ENCODE measurements around the gene CTSW.

DNA sequence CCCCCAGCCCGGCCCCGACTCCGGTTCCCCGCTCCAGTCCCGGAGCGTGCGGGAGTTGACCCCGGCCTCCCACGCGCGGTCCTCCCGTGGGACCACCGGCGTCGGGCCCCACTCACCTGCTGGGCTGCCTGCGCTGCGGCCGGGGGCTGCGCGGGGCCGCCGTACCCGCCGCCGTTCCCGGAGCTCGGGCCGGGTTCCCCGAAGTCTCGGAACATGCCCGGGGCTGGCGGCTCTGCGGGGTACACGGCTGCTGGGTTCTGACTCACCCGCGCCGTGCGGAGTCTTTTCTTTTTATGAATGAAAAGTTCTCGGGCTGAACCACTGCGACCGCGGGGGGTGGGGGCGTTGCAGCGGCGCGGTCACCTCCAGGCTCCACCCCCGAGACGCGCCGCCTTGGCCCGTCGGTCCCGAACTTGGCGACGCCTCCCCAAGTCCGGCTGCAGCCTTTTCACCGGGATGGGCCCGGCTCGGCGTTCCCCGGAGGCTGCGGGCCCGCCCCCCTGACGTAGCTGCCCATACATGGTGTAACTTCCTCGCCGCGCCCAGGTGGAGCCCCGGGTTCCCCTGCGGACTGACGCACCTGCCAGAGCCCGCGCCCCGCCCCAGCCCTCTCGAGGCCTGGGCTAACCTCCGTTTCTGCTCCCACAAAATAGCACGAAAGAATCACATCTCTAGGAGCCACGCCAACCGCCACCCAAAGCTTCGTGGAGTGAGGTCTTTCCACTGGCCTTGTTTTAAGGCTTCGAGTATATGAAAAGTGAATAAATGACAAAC lies 20.7 kb downstream of the CTSW start, which contains the start of gene FOSL1:
- TF ChIP-seq, protein P1, sequence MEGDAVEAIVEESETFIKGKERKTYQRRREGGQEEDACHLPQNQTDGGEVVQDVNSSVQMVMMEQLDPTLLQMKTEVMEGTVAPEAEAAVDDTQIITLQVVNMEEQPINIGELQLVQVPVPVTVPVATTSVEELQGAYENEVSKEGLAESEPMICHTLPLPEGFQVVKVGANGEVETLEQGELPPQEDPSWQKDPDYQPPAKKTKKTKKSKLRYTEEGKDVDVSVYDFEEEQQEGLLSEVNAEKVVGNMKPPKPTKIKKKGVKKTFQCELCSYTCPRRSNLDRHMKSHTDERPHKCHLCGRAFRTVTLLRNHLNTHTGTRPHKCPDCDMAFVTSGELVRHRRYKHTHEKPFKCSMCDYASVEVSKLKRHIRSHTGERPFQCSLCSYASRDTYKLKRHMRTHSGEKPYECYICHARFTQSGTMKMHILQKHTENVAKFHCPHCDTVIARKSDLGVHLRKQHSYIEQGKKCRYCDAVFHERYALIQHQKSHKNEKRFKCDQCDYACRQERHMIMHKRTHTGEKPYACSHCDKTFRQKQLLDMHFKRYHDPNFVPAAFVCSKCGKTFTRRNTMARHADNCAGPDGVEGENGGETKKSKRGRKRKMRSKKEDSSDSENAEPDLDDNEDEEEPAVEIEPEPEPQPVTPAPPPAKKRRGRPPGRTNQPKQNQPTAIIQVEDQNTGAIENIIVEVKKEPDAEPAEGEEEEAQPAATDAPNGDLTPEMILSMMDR (IDR thresholded peaks at IDR 0.05), result no peak
- TF ChIP-seq, protein P2, sequence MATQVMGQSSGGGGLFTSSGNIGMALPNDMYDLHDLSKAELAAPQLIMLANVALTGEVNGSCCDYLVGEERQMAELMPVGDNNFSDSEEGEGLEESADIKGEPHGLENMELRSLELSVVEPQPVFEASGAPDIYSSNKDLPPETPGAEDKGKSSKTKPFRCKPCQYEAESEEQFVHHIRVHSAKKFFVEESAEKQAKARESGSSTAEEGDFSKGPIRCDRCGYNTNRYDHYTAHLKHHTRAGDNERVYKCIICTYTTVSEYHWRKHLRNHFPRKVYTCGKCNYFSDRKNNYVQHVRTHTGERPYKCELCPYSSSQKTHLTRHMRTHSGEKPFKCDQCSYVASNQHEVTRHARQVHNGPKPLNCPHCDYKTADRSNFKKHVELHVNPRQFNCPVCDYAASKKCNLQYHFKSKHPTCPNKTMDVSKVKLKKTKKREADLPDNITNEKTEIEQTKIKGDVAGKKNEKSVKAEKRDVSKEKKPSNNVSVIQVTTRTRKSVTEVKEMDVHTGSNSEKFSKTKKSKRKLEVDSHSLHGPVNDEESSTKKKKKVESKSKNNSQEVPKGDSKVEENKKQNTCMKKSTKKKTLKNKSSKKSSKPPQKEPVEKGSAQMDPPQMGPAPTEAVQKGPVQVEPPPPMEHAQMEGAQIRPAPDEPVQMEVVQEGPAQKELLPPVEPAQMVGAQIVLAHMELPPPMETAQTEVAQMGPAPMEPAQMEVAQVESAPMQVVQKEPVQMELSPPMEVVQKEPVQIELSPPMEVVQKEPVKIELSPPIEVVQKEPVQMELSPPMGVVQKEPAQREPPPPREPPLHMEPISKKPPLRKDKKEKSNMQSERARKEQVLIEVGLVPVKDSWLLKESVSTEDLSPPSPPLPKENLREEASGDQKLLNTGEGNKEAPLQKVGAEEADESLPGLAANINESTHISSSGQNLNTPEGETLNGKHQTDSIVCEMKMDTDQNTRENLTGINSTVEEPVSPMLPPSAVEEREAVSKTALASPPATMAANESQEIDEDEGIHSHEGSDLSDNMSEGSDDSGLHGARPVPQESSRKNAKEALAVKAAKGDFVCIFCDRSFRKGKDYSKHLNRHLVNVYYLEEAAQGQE (IDR thresholded peaks at IDR 0.05; ENCODE audit: insufficient read depth in 1 of 2, low read depth in 2 of 2, low read length in 1 of 2), result 0 out of 4 replicates have a peak, but pooled peaks of 1 of the 2 experiments have one; percentile 8

Data from Panc1 (cell line).